Fibroblast of skin of left biceps (primary cell): Measurements from ENCODE around the gene ZG16B.

Source experiments
- DNase-seq, 2 experiments: peaks; one replicate each; pipeline ENCODE4 v3.0.0-alpha.2; 2013; ENCODE audit warnings: low read depth in 2 of 2

Gene ZG16B

DNA sequence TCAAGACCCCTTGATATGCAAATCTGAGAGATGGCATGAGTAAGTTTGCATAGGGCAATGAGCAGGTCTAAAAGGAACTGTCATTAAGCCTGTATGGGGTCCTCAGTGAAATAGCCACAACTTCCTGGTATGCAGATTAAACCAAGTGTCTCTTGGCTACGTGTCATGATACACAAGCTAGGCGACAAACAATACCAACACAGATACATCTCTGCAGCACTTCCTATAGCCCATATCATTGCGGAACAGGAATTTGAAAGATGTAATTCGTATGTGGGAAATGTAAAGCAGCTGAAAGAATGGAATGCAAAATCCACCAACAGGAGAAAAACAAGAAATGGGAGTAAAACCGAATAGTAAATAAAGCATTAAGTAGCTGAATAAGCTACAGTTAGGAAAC, 15.0 kb downstream of the ZG16B start:
- DNase-seq = no peak

DNA sequence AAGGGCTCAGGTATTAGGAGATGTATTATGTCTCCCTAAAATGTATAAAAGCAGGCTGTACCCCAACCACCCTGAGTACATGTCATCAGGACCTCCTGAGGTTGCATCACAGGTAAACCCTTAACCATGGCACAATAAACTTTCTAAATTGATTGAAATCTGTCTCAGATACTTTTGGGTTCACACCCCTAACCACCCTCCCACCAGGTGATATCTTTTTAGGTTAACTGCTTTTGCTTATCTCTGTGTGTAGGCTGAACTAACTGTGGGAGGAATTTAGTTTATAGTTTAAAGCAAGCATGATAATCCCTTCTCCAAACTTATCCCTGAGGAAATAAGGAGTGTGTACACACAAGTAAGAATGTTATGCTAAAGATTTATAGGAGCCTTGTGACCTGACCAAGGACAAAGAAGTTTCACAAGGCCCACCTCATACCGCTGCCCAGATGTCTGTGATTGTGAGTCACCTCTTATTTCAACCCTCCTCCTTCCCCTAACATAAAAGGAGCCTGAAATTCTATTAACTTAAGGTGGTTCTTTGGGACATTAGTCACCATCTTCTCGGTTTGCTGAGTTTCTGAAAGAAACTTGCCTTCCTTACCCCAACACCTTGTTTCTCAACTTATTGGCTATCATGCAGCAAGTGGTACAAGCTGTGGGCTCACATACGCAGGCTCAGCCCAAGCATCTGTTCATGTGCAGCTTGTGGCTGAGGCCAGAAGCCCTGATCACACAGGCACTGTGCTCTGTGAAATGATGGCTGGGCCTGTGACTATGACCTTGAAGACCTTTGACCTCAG, 16.6 kb downstream of the ZG16B start:
- DNase-seq = no peak

DNA sequence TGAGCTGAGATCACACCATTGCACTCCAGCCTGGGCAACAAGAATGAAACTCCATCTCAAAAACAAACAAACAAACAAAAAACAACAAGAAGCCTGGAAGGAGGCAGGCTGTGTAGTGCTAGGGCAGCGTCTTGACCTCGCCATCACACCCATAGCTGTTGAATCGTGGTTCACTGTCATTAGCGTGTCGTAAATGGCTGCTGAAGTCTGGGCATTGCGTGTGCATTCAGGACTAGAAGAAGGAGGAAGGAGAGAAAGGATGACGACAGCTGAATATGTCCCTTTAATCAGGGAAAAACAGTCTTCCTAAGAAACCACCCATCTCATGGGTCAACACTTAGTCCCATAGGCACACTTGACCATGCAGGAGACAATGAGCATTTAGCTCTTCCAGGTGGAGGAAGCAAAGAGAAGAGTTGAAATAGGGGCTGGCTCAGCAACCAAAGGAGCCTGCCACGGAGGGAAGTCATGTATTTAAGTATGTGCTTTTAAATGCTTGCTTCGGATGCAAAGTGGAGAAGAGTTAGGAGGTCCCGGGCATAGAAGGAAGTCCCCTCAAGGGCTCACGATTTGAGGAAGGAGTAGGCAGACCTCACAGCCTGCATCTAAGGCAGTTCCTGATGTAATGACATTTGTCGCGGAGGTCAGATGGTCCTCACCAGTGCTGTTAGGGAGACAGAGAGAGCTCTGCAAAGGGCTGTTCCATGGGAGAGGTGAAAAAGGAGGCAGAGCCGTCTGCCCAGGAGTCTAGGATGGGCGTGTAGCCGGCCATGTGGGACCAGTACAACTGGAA, 19.0 kb downstream of the ZG16B start:
- no peak for DNase-seq

DNA sequence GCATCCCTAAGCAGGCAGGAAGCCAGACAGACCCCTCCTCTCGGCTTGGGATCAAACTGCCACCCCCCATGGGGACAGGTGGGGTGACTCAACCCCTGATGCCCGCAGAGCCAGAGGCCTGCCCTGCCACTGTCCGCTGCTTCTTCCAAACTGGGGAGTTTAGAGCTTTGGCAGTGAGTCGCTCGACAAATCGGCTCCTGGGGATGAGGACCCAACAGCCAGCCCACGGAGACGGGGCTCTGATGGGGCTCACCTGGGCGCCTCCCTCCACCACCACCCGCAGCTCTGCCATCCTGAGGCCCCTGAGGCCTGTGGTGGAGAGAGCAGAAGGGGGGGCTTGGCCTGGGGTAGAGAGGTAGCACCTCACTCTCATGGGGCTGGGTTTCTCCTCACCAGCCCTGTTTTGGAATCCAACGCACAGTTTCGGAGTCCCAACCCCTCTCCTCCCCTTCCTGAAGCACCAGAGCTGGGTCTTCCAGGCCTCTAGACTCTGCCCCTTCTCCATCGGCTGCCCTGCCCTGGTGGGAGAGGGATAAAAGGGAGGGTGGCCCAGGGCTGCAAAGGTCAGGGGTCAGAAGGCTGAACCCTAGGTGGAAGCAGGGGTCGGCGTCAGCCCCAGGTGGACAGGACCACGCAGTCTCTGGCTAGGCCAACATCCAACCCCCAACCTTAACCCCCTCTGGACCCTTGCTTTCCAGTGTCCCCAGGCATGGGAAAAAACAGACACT, 22.1 kb downstream of the ZG16B start:
- DNase-seq = no peak

DNA sequence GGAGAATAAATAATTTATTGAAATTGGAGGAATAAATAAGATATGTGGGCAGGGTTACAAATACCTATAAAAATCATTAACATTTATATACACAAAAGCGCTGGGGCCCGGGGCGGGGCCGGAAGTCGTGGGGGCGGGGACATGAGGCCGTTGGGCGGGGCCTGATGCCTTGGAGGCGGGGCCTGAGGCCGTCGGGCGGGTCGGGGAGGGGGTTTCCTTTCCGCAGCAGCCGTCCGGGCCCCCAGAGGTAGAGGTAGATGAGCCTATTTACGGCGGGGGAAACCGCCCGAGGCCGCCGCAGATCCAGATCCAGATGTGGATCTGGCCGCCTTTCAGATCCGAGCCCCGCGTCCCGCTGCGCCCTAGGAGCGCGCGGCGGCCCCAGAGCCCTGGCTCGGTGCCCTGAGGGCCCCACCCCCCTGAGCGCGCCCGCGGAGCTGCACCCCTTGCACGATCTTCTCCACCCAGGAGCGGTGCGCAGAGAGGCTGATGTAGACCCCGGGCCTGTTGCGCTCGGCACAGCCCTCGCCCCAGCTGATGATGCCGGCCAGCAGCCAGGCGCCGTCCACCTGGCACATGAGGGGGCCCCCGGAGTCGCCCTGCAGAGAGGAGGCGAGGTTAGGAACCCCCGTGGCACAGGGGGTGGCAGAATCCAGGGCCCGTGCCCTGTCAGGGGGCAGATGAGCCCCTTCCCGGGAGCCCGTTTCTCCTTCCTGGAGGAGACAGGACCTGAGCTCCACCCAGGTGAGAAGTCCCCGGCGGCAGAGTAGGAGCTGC, 22.8 kb downstream of the ZG16B start:
- DNase-seq = no peak

DNA sequence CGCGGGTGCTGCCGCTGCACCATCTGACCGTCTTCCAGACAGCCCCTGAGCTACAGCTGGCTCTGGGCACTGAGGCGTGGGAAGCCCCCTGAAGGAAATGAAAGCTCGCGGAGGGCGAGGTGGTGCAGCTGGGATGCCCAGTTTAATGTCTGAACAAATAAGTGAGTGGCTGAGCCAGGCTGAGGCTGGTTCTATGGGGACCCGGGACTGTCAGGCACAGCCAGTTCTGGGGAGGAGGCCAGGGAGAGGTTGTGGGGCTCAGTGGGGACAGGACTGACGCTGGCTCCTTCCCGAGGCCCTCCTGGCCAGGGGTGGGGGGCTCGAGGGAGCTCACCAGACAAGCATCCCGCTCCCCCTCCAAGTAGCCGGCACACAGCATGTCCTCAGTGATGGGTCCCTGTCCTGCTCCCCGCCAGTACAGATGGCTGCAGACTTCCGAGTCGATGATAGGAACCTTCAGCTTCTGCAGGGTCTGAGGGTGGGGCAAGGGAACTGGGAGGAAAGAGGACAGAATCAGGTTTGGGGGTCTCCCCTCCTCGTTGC, 23.5 kb downstream of the ZG16B start:
- DNase-seq = no peak

DNA sequence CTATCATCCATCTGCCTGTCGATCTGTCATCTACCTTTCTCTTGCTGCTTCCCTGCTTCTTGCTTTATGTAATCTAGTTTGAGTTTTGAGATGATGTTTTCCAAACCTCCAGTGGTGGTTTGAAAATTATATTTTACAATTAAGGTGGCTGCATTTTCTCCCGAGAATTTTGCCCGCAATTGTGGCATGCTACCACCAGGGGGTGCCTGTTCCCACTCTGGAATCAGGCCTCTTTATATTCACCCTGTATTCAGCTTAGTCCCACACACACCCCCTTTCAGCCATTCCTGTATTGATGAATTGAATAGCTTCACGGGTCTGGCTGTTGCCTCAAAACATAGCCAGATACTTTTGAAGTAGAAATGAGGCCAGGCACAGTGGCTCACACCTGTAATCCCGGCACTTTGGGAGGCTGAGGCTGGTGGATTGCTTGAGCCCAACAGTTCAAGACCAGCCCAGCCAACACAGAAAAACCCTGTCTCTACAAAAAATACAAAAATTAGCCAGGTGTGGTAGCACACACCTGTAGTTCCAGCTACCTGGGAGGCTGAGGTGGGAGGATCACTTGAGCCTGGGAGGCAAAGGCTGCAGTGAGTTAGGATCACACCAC, 24.7 kb downstream of the ZG16B start:
- DNase-seq = no peak

DNA sequence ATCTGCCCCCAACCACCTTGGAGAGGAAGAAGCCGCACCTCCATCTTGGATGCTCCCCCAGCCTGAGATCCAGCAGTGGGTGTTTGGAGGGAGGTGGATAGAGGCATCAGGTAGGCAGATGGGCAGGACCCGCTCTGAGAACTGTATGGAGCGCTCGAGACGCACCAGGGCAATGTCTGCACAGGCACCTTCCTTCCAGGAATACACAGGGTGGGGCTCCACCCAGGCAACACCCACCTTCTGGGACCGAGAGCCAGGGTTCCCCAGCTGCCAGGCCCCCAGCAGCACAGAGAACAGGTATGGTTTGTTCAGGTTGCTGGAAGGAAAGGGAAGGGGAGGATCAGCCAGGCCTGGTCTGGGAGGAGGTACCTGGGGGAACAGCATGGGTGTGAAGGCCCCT, 25.4 kb downstream of the ZG16B start:
- DNase-seq = no peak

DNA sequence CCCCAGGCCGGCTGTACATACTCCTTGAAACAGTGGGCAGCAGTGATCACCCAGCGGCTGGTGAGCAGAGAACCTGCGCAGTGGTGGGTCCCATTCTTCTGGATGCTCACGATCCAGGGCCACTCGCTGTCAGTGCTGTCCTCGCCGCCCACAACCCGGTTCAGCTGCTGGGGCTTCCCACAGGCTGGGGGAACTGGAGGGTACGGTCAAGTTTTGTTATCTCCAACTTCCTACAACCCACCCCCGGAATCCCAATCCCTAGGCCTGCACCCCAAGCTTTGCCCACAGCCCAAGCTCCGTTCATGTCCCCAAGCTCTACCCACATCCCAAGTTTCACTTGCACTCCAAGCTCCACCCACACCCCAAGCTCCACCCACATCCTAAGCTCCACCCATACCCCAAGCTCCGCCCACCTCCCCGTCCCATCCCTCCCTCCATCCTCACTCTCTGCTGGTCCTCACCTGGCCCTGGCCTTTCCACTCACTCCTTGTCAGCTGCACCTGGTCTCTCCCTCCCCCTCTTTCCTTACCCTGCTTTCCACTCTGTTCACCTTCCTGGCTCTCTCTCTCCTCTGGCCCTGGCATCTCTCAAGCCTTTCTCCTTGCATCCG, 26.1 kb downstream of the ZG16B start:
- no peak for DNase-seq

DNA sequence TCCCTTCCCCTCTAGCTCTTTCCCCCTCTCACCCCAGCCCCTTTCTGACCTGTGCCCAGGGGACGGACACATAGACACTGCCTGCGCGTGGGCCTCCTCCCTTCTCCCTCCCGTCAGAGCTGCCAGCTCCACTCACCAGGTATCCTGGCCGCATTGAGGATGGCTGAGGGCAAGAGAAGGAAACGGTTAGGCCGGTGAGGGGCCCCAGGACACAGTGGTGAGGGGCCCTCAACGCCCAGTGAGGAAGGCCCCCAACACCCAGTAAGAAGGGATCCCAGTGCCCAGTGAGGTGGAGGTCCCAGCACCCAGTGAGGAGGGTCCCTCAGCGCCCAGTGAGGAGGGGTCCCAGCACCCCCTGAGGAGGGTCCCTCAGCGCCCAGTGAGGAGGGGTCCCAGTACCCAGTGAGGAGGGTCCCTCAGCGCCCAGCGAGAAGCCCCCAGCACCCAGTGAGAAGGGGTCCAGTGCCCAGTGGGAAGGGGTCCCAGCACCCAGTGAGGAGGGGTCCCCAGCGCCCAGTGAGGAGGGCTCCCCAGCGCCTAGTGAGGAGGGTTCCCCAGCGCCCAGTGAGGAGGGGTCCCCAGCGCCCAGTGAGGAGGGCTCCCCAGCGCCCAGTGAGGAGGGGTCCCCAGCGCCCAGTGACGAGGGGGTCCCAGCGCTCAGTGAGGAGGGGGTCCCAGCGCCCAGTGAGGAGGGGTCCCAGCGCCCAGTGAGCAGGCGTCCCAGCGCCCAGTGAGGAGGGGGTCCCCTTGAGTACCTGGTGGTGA, 26.8 kb downstream of the ZG16B start:
- no peak for DNase-seq

DNA sequence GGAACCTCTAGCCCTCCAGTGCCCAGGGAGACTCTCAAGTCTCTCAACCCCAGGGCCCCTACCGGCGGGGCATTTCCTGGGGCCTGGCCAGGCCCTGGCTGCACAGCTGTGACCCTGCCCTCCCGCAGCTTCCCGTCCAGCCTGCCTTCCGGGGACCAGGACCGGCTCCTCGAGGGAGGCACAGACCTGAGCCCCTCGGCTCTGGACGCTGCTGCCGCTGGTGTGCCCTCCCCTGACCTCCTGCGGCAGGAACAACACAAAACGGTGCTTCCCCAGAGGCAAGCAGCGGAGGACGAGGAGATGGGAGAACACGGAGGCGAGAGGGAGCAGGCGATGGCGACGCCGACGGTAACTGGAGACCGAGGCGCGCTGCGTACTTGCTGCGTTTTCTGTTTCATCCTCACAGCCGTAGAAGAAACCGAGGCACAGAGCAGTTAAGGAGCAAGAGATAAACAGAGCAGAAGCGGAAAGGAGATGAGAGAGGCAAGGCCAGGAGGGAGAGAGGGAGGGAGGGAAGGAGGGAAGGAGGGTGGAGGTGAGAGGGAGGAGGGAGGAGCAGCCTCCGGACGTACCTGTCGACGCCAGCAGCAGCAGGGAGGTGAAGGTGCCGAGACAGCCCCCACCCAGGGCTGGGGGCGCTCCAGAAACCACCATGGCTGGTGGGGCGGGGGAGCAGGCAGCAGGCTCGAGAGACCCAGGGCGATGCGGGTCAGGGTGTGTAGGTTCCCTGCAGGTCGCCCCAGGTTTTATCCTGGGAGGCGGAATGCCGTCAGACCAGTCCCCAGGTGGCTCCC, 27.5 kb downstream of the ZG16B start, which contains the start of gene PRSS22:
Gene PRSS22 (minus strand): TSS at position 720 of the 794 bp plus-strand sequence. CDS start 66 bp downstream, at position 654.
- DNase-seq = no peak

DNA sequence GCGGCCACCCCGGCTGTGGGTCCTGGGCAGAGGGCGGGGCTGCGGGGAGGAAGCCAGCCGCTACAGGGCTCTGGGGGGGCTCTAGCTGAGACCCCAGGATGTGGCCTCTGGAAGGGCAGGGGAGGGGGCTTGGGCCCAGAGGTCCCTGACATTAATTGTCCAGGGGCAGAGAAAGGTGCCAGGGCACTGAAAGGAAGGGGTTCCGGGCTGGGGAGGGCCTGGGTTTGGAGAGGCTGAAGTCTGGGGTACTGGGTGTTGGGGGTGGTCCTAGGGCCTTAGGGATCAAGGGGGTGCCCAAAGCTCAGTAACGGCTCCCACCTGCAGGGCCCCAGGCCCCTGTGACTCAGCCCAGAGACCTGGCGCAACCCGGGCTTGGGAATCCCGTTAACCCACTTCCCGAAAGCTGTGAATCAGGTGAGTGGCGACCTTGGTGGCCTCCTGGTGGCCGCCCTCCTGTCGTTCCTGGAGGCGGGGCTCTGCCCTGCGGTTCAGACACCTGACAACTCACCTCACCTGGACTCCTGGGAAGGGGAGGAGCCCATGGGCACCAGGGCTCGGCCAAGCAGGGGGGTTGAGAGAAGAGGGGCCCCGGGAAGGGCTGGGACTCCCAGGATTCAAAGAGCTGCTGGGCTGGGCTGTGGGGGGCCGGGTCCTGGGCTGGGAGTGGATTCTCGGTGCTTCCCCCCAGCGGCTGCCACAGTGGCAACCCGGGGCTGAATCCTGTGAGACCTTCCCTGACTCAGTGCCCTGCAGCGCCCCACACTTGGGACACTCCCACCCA, 28.3 kb downstream of the ZG16B start:
- no peak for DNase-seq

DNA sequence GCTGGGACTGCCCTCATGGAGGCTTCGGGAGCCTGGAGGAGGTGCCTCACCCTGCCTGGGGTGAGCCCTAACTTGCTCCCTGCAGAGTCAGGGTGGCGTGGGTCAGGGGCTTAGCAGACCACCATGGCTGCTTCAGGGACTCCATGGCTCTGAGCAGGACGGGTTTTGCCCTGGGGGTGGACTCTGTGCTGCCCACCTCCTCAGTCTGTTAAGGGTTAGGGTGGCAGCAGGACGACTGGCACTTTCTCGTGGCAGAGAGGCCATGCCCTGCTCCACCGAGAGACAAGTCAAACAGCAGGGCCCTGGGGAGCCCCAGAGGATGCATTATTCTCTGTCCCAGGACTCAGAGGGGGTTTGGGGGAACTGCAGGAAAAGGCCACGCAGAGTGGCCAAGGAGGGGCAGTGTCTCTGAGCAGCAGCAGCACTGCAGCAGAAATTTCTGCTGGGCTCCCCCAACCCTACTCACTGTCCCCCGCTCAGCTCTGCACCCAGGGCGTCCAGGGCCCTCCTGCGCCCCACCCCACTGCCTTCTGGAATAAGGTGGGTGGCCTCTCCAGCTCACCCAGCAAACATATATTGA, 29.7 kb downstream of the ZG16B start:
- DNase-seq = no peak

DNA sequence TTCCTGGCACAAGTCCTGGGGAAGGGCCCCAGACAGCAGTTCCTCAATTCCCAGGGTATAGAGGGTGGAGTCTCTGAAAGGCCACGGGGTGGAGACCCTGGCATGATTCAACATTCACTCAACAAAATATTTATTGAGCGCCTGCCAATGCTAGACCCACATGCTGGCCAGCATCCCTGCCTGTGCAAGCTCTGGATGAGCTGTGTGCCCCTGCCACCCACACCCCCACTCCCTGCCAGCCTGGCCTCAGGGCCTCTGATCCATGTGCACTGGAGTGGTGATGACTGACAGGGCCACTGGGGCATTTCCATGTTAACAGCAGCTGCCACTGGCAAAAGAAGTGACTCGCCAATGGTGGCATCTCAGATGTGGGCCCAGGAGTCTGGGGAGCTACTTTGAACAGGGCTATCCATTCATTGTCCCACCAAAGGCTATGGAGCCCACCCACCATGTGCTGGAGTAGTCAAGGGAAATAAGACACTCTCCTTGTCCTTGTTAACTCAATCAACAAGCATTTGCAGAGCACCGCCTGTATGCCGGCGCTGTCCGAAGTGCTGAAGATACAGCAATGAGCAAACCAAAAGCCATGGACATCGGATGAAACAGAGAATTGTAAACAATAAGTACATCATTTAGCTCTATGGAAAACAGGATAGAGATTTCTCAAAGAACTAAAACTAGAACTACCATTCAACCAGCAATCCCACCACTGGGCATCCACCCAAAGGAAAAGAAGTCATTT, 30.9 kb downstream of the ZG16B start:
- DNase-seq = no peak

DNA sequence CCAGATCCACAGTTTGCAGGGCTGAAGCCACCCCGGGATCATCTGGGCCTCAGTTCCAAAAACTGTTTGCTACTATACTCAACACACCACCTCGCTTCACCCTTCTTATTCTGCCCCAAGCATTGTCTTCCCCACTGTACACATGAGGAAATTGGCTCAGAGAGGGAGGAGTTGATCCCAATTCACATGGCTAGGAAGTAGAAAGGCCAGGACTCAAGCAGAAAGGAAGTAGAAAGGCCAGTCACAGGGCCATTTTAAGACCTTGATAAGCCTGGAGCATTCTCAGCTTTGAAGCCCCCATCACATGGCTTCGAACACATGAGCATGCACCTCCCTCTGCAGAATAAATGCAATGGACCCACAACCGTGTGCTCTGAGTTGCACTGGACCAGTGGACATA, 35.5 kb downstream of the ZG16B start:
- no peak for DNase-seq

DNA sequence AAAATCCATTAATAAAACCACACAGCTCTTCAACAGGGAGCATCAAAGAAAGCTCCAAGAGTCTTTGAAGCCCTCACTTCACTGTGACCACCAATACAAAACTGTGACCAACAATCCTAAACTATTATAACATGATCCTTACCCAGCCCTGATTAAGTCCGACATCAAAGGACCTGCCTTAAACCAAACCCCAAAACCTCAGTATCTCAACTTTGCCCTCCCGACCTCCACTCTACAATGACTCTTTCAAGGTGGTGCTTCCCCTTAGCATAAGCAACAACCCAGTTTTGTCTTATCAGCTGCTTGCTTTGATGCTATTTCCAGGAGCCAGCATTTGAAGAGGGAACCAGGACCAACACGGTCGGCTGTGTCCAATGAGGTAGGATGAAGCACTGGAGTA, 36.3 kb downstream of the ZG16B start:
- DNase-seq = no peak

DNA sequence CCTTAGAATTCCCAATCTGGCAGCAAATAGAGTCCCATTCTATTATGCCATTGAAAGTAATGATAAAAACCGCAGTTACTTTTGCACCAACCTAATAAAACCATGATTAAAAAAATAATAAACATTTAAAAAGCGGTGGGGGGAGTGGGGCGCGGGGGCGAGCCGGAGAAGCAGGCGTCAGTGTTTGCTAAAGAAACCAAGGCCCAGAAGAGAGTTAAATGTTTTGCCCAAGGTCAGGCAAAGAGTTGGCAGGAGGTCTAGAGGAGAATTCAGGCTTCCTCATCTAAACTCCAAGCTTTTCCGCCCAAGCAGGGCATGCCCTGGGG, 37.5 kb downstream of the ZG16B start:
- no peak for DNase-seq
